Neutrophil (primary cell): Measurements from ENCODE around the gene R3HDM4.

Source experiments
- H3K27ac ChIP-seq: fragments of 200-600 bp; sonication (generic); 2 replicates; pipeline ENCODE4 v1.5.1; 2016; ENCODE audit warnings: mild to moderate bottlenecking, moderate library complexity
- H3K27me3 ChIP-seq: fragments of 200-600 bp; sonication (generic); 2 replicates; pipeline ENCODE4 v1.6.0; 2016; ENCODE audit warnings: mild to moderate bottlenecking
- H3K36me3 ChIP-seq: fragments of 200-600 bp; sonication (generic); 2 replicates; pipeline ENCODE4 v1.5.1; 2017
- H3K4me1 ChIP-seq, 2 experiments: fragments of 200-600 bp in 1 of 2; sonication (generic) in 1 of 2; 1 replicate in 1 of 2; 2 replicates in 1 of 2; pipeline versions ENCODE4 v1.5.1 to v1.6.1; 2013 to 2016; ENCODE audit warnings: low read depth in 1 of 2, low read length in 1 of 2, mild to moderate bottlenecking in 1 of 2, moderate library complexity in 1 of 2; ENCODE audit not compliant: control insufficient read depth in 1 of 2, insufficient read depth in 1 of 2
- H3K4me3 ChIP-seq, 2 experiments: fragments of 200-600 bp in 1 of 2; sonication (generic) in 1 of 2; 1 replicate in 1 of 2; 2 replicates in 1 of 2; pipeline ENCODE4 v1.5.1; 2013 to 2016; ENCODE audit warnings: low read depth in 1 of 2, low read length in 1 of 2, mild to moderate bottlenecking in 1 of 2, moderate library complexity in 1 of 2
- H3K9me3 ChIP-seq: fragments of 200-600 bp; sonication (generic); 2 replicates; pipeline ENCODE4 v1.5.1; 2016
- TF ChIP-seq, protein P1 (sequence below): fragments of 200-600 bp; sonication (generic); IDR thresholded peaks from 2 replicates; pipeline ENCODE4 v1.5.1; 2016; ENCODE audit warnings: antibody characterized with exemption

Gene R3HDM4

GRCh38 chr19:953445-954271 lies 40.6 kb upstream of the R3HDM4 start:
- peaks cover 19 to 25% of the 10 kb centered on the region in 2 experiments for H3K4me1 ChIP-seq
- TF ChIP-seq, protein P1, sequence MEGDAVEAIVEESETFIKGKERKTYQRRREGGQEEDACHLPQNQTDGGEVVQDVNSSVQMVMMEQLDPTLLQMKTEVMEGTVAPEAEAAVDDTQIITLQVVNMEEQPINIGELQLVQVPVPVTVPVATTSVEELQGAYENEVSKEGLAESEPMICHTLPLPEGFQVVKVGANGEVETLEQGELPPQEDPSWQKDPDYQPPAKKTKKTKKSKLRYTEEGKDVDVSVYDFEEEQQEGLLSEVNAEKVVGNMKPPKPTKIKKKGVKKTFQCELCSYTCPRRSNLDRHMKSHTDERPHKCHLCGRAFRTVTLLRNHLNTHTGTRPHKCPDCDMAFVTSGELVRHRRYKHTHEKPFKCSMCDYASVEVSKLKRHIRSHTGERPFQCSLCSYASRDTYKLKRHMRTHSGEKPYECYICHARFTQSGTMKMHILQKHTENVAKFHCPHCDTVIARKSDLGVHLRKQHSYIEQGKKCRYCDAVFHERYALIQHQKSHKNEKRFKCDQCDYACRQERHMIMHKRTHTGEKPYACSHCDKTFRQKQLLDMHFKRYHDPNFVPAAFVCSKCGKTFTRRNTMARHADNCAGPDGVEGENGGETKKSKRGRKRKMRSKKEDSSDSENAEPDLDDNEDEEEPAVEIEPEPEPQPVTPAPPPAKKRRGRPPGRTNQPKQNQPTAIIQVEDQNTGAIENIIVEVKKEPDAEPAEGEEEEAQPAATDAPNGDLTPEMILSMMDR = no peak
- H3K27me3 ChIP-seq = no peaks in the 10 kb centered on the region
- H3K27ac ChIP-seq = peak overlapping the region; percentile 69
- peaks cover 5% of the 10 kb centered on the region for H3K36me3 ChIP-seq
- H3K4me3 ChIP-seq = peak overlapping the region; percentile 49 to 58
- H3K9me3 ChIP-seq = no peaks in the 10 kb centered on the region

GRCh38 chr19:952680-953444 lies 39.8 kb upstream of the R3HDM4 start:
- H3K27me3 ChIP-seq = no peaks in the 10 kb centered on the region
- no peaks in the 10 kb centered on the region for H3K9me3 ChIP-seq
- H3K4me3 ChIP-seq = peak overlapping the region; percentile 49 to 58
- TF ChIP-seq, protein P1 = no peak
- H3K4me1 ChIP-seq = peaks cover 24 to 30% of the 10 kb centered on the region in 2 experiments
- peaks cover 11% of the 10 kb centered on the region for H3K36me3 ChIP-seq
- H3K27ac ChIP-seq = peak overlapping the region; percentile 69

GRCh38 chr19:952049-952679 lies 39.1 kb upstream of the R3HDM4 start:
- Histone ChIP-seq H3K27ac (peak overlapping the region; percentile 69), H3K4me3 (peak overlapping the region; percentile 49 to 58), H3K27me3 (no peaks in the 10 kb centered on the region), H3K36me3 (peaks cover 18% of the 10 kb centered on the region), H3K4me1 (peaks cover 31 to 37% of the 10 kb centered on the region in 2 experiments), H3K9me3 (no peaks in the 10 kb centered on the region)
- TF ChIP-seq, protein P1 = no peak

GRCh38 chr19:950352-951066 lies 37.5 kb upstream of the R3HDM4 start:
- Histone ChIP-seq H3K36me3 (peaks cover 21% of the 10 kb centered on the region), H3K9me3 (no peaks in the 10 kb centered on the region), H3K4me3 (no peak overlapping the region), H3K27me3 (no peaks in the 10 kb centered on the region), H3K27ac (no peak overlapping the region), H3K4me1 (peaks cover 36 to 41% of the 10 kb centered on the region in 2 experiments)
- TF ChIP-seq, protein P1 = no peak

GRCh38 chr19:948842-949496 lies 36.0 kb upstream of the R3HDM4 start:
- H3K27ac ChIP-seq = no peak overlapping the region
- TF ChIP-seq, protein P1 = no peak

More at GRCh38 chr19:948842-949496, 36.0 kb upstream of the R3HDM4 start:
- Histone ChIP-seq H3K4me3 (no peak overlapping the region), H3K27me3 (no peaks in the 10 kb centered on the region), H3K9me3 (no peaks in the 10 kb centered on the region), H3K4me1 (peaks cover 37 to 45% of the 10 kb centered on the region in 2 experiments), H3K36me3 (peaks cover 20% of the 10 kb centered on the region)
